Panc1 (cell line): Measurements from ENCODE around the gene FSTL4. TPM values are rescaled to one million over a fixed set of nuclear protein-coding genes. Genes with fewer than 3 reads are reported as not detected.

ENCODE experiments used
- ATAC-seq: fragments of 200-7000 bp; cut with Tn5 transposase; 2 replicates; pipeline ENCODE4 v1.9.1; 2020; ENCODE audit warnings: mild to moderate bottlenecking, moderate library complexity
- BruUV-seq: library from RNA; stranded (reverse); fragments of 400-500 nt; replicated peaks from 2 replicates; lab custom pipeline; 2021; lab: Mats Ljungman, UMichigan
- CTCF ChIA-PET: fragments of 300-600 bp; sonication (Branson Sonifier 250); formaldehyde crosslinking; loops from one replicate; lab custom pipeline; 2022; ENCODE audit warnings: antibody characterized with exemption; lab: Charles Lee
- POLR2A ChIA-PET: fragments of 300-600 bp; sonication (Branson Sonifier 250); formaldehyde crosslinking; loops from one replicate; lab custom pipeline; 2022; ENCODE audit warnings: antibody characterized with exemption; lab: Charles Lee
- DNase-seq: peaks from one replicate; pipeline ENCODE4 v3.0.0-alpha.2; 2010; ENCODE audit warnings: low read depth, low spot score
- H3K27ac ChIP-seq: 2 replicates; pipeline ENCODE4 v1.5.1; 2011; ENCODE audit warnings: mild to moderate bottlenecking, low read length, inconsistent platforms
- H3K27me3 ChIP-seq: fragments of 200-500 bp; sonication (Bioruptor generic); 2 replicates; pipeline ENCODE4 v1.6.0; 2014; ENCODE audit warnings: low read length, inconsistent platforms; ENCODE audit not compliant: control insufficient read depth, insufficient read depth
- H3K36me3 ChIP-seq: fragments of 200-500 bp; sonication (Bioruptor generic); 2 replicates; pipeline ENCODE4 v1.5.1; 2014; ENCODE audit warnings: inconsistent platforms, mild to moderate bottlenecking, low read length, moderate library complexity; ENCODE audit not compliant: control insufficient read depth, insufficient read depth
- H3K4me1 ChIP-seq: 2 replicates; pipeline ENCODE4 v1.5.1; 2011; ENCODE audit warnings: inconsistent platforms, mild to moderate bottlenecking, low read length, moderate library complexity; ENCODE audit not compliant: control insufficient read depth, insufficient read depth
- H3K4me3 ChIP-seq, 2 experiments: 2 replicates each; pipeline ENCODE4 v1.5.1; 2011 to 2012; ENCODE audit warnings: low read depth in 2 of 2, low read length in 2 of 2, mild to moderate bottlenecking in 2 of 2, inconsistent platforms in 1 of 2, moderate library complexity in 1 of 2
- H3K9me3 ChIP-seq: fragments of 200-500 bp; sonication (Bioruptor generic); 2 replicates; pipeline ENCODE4 v1.5.1; 2014; ENCODE audit warnings: low read depth, mild to moderate bottlenecking, inconsistent platforms, low read length, moderate library complexity; ENCODE audit not compliant: control insufficient read depth, insufficient read depth
- CTCF ChIP-seq: fragments of 450-650 bp; IDR thresholded peaks from 2 replicates; pipeline ENCODE4 v1.5.1; 2017; ENCODE audit warnings: mild to moderate bottlenecking
- POLR2AphosphoS5 ChIP-seq: IDR thresholded peaks from 2 replicates; pipeline ENCODE4 v1.6.1; 2012; ENCODE audit warnings: mild to moderate bottlenecking, low read depth, low read length, moderate library complexity
- REST ChIP-seq, 2 experiments: IDR thresholded peaks; 2 replicates each; pipeline ENCODE4 v1.6.1; 2011 to 2012; ENCODE audit warnings: low read depth in 2 of 2, control low read depth in 1 of 2, low read length in 1 of 2, mild to moderate bottlenecking in 1 of 2, moderate library complexity in 1 of 2; ENCODE audit not compliant: insufficient read depth in 1 of 2
- SIN3A ChIP-seq: IDR thresholded peaks from 2 replicates; pipeline ENCODE4 v1.6.1; 2012; ENCODE audit warnings: low read depth, mild to moderate bottlenecking, low read length, moderate library complexity, borderline replicate concordance; ENCODE audit not compliant: insufficient read depth
- TCF7L2 ChIP-seq: IDR thresholded peaks from 2 replicates; pipeline ENCODE4 v1.6.1; 2011; ENCODE audit warnings: mild to moderate bottlenecking, low read depth, low read length, inconsistent platforms
- in situ Hi-C: cut with HindIII; loops from 2 replicates; pipeline ENCODE4 v1.10.0; 2016; ENCODE audit warnings: low sequenced_read_pairs, low pct_unique_long_range_greater_than_20kb
- intact Hi-C: fragments of 100-400 bp; cut with micrococcal nuclease; formaldehyde crosslinking; loops from one replicate; pipeline ENCODE4 v1.10.0; 2022; ENCODE audit not compliant: unreplicated experiment
- total RNA-seq: library from RNA; stranded (reverse); gene quantifications from one replicate; pipeline ENCODE4 v1.2.1, GENCODE V29; 2021; ENCODE audit not compliant: unreplicated experiment

The FSTL4 gene
- total RNA-seq, 1 experiment from 2014 or later: 0.18 TPM

- intact Hi-C loops (no loop called here), in situ Hi-C loops (no loop called here)
- Histone ChIP-seq H3K9me3 (no peaks in the 10 kb centered on the region), H3K4me3 (no peak overlapping the region), H3K36me3 (no peaks in the 10 kb centered on the region), H3K27me3 (no peaks in the 10 kb centered on the region), H3K4me1 (no peaks in the 10 kb centered on the region), H3K27ac (no peak overlapping the region)
- TF ChIP-seq TCF7L2 (no peak), REST (IDR thresholded peaks at IDR 0.05; ENCODE audit: insufficient read depth in 1 of 2, low read depth in 2 of 2, low read length in 1 of 2) (no peak), POLR2AphosphoS5 (no peak), SIN3A (no peak), CTCF (no peak)
- DNase-seq (no peak), ATAC-seq (no peak)
- ChIA-PET CTCF (no interaction called here), POLR2A (no interaction called here)
- no TSS peak for BruUV-seq
These were observed 340.0 kb downstream of the FSTL4 start for GRCh38 chr5:133272345-133272744.

- no peak overlapping the region for H3K27ac ChIP-seq
- no peaks in the 10 kb centered on the region for H3K27me3 ChIP-seq
- TF ChIP-seq CTCF: no peak
- TF ChIP-seq SIN3A: no peak
- TF ChIP-seq TCF7L2: no peak
- no peak for TF ChIP-seq REST (IDR thresholded peaks at IDR 0.05; ENCODE audit: insufficient read depth in 1 of 2, low read depth in 2 of 2, low read length in 1 of 2)
- TF ChIP-seq POLR2AphosphoS5: no peak
- BruUV-seq: no TSS peak
- DNase-seq (no peak), ATAC-seq (no peak)
- H3K4me1 ChIP-seq: no peaks in the 10 kb centered on the region
- H3K9me3 ChIP-seq: no peaks in the 10 kb centered on the region
- intact Hi-C loops: no loop called here
- ChIA-PET CTCF (no interaction called here), POLR2A (no interaction called here)
- no peaks in the 10 kb centered on the region for H3K36me3 ChIP-seq
- H3K4me3 ChIP-seq: no peak overlapping the region
- in situ Hi-C loops: no loop called here
These were observed 340.7 kb downstream of the FSTL4 start for GRCh38 chr5:133271606-133272005.
